Measurements from ENCODE around the gene WDR18. TPM values are rescaled to one million over a fixed set of nuclear protein-coding genes. Genes with fewer than 3 reads are reported as not detected.

WDR18 gene
- total RNA-seq, 1 donor from 2014 or later = 60.0 TPM

DNA sequence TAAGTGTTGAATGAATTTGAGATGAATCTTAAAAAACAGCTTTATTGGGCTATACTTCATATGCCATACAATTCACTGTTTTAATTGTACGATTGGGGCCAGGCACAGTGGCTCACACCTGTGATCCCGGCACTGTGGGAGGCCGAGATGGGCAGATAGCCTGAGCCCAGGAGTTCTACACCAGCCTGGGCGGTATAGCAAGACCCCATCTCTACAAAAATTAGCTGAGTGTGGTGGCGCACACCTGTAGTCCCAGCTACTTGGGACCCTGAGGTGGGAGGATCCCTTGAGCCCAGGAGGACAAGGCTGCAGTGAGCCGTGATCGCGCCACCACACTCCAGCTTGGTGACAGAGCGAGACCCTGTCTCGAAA lies 48.0 kb upstream of the WDR18 start:
- Histone ChIP-seq H3K36me3 (ENCODE audit: insufficient read depth, low read length) (peaks cover 2% of the 10 kb centered on the region), H3K4me3 (ENCODE audit: insufficient read depth, low read depth, low read length) (no peak overlapping the region), H4K20me1 (ENCODE audit: insufficient read depth, low read length) (peaks cover 36% of the 10 kb centered on the region), H3K27ac (ENCODE audit: low read depth, low read length) (no peak overlapping the region), H3K27me3 (ENCODE audit: insufficient read depth, low read length) (no peaks in the 10 kb centered on the region), H3K9me3 (ENCODE audit: insufficient read depth, low read depth, low read length) (no peaks in the 10 kb centered on the region), H2AFZ (ENCODE audit: low read depth, low read length) (no peak overlapping the region), H3K4me2 (ENCODE audit: low read length) (no peak overlapping the region), H3K9ac (ENCODE audit: low read length) (no peak overlapping the region), H3K4me1 (ENCODE audit: insufficient read depth, low read length) (peaks cover 44% of the 10 kb centered on the region), H3K79me2 (ENCODE audit: insufficient read depth, low read length) (peaks cover 68% of the 10 kb centered on the region)
- H3K4me3 Mint-ChIP-seq (ENCODE audit: unreplicated experiment) = no peak overlapping the region
- peaks cover 12% of the 10 kb centered on the region for H3K4me1 Mint-ChIP-seq (ENCODE audit: low read depth, unreplicated experiment)
- no peak for DNase-seq (ENCODE audit: low read depth)
- no peaks in the 10 kb centered on the region for H3K9me3 Mint-ChIP-seq (ENCODE audit: unreplicated experiment)
- peaks cover 12% of the 10 kb centered on the region for H3K36me3 Mint-ChIP-seq (ENCODE audit: low read depth, unreplicated experiment)
- H3K27me3 Mint-ChIP-seq (ENCODE audit: low read depth, unreplicated experiment) = no peaks in the 10 kb centered on the region
- no peak overlapping the region for H3K27ac Mint-ChIP-seq (ENCODE audit: unreplicated experiment)
- TF ChIP-seq, protein P1, sequence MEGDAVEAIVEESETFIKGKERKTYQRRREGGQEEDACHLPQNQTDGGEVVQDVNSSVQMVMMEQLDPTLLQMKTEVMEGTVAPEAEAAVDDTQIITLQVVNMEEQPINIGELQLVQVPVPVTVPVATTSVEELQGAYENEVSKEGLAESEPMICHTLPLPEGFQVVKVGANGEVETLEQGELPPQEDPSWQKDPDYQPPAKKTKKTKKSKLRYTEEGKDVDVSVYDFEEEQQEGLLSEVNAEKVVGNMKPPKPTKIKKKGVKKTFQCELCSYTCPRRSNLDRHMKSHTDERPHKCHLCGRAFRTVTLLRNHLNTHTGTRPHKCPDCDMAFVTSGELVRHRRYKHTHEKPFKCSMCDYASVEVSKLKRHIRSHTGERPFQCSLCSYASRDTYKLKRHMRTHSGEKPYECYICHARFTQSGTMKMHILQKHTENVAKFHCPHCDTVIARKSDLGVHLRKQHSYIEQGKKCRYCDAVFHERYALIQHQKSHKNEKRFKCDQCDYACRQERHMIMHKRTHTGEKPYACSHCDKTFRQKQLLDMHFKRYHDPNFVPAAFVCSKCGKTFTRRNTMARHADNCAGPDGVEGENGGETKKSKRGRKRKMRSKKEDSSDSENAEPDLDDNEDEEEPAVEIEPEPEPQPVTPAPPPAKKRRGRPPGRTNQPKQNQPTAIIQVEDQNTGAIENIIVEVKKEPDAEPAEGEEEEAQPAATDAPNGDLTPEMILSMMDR (IDR thresholded peaks at IDR 0.05; ENCODE audit: insufficient read depth, low read depth, low read length) = no peak
- no peak for TF ChIP-seq EZH2 (IDR thresholded peaks at IDR 0.05; ENCODE audit: insufficient read depth, low read length)
- FAIRE-seq = no peak

DNA sequence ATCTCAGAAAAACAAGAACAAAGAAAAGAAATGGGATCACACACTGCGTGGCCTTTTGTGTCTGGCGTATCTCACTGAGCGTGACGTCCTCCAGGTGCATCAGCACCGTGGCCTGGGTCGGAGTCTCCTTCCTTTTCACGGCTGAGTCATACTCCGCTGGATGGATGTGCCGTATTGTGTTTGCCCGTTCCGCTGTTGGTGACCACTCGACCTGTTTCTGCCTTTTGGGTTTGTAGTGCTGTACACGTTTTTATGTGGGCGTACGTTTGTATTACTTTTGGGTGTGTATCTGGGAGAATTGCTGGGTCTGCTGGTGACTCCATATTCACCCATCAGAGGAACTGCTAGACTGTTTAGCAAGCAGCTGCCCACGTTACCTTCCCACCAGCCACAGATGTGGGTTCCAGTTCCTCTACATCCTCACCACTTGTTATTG lies 46.9 kb upstream of the WDR18 start:
- Histone ChIP-seq H3K27me3 (ENCODE audit: insufficient read depth, low read length) (no peaks in the 10 kb centered on the region), H3K4me1 (ENCODE audit: insufficient read depth, low read length) (peaks cover 47% of the 10 kb centered on the region), H3K4me2 (ENCODE audit: low read length) (no peak overlapping the region), H3K9me3 (ENCODE audit: insufficient read depth, low read depth, low read length) (no peaks in the 10 kb centered on the region), H4K20me1 (ENCODE audit: insufficient read depth, low read length) (peaks cover 47% of the 10 kb centered on the region), H3K27ac (ENCODE audit: low read depth, low read length) (no peak overlapping the region), H3K4me3 (ENCODE audit: insufficient read depth, low read depth, low read length) (no peak overlapping the region), H2AFZ (ENCODE audit: low read depth, low read length) (no peak overlapping the region), H3K9ac (ENCODE audit: low read length) (no peak overlapping the region), H3K36me3 (ENCODE audit: insufficient read depth, low read length) (peaks cover 2% of the 10 kb centered on the region), H3K79me2 (ENCODE audit: insufficient read depth, low read length) (peaks cover 74% of the 10 kb centered on the region)
- Mint-ChIP-seq H3K27ac (ENCODE audit: unreplicated experiment) (no peak overlapping the region), H3K27me3 (ENCODE audit: low read depth, unreplicated experiment) (no peaks in the 10 kb centered on the region), H3K4me3 (ENCODE audit: unreplicated experiment) (no peak overlapping the region), H3K36me3 (ENCODE audit: low read depth, unreplicated experiment) (peaks cover 17% of the 10 kb centered on the region), H3K9me3 (ENCODE audit: unreplicated experiment) (no peaks in the 10 kb centered on the region), H3K4me1 (ENCODE audit: low read depth, unreplicated experiment) (peaks cover 12% of the 10 kb centered on the region)
- no peak for TF ChIP-seq EZH2 (IDR thresholded peaks at IDR 0.05; ENCODE audit: insufficient read depth, low read length)
- TF ChIP-seq, protein P1 (IDR thresholded peaks at IDR 0.05; ENCODE audit: insufficient read depth, low read depth, low read length) = no peak
- no peak for FAIRE-seq
- DNase-seq (ENCODE audit: low read depth) = no peak

DNA sequence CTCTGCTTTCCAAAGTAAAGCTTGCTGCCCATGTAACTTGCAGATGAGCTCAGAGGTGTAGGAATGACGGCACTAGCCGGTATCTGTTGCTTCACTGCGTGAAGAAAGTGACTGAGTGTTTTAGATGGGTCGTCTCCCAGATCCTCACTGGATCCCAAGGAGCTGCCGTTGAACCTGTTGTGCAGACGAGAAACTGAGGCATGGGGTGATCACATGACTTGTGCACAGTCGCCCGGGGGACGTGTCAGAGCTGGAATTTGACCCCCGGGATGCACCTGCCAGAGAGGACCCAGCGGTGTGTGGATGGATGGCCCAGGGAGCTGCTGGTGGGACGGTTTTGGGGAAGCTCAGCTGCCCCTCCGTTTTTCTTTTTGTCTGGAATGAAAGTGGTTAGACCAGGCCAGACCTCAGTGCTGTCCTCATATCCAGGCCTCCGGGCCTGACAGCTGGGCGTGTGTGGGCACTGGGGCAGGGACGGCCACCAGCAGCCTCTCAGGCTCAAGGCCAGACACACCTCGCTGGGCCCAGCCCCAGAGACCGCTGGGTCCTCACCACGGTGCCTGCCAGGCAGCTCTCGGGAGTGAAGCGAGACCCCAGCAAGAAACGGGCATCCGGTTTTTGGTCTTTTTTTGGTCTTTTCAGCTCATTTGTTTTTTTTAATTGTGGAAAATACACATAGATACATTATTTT lies 45.8 kb upstream of the WDR18 start:
- H3K4me1 ChIP-seq (ENCODE audit: insufficient read depth, low read length) = peaks cover 36% of the 10 kb centered on the region
- H3K9ac ChIP-seq (ENCODE audit: low read length) = no peak overlapping the region
- H3K27me3 ChIP-seq (ENCODE audit: insufficient read depth, low read length) = no peaks in the 10 kb centered on the region
- peaks cover 9% of the 10 kb centered on the region for H3K4me1 Mint-ChIP-seq (ENCODE audit: low read depth, unreplicated experiment)
- TF ChIP-seq, protein P1 (IDR thresholded peaks at IDR 0.05; ENCODE audit: insufficient read depth, low read depth, low read length) = no peak
- TF ChIP-seq EZH2 (IDR thresholded peaks at IDR 0.05; ENCODE audit: insufficient read depth, low read length) = no peak
- no peak overlapping the region for H3K4me3 ChIP-seq (ENCODE audit: insufficient read depth, low read depth, low read length)
- H3K36me3 ChIP-seq (ENCODE audit: insufficient read depth, low read length) = peaks cover 2% of the 10 kb centered on the region
- peaks cover 23% of the 10 kb centered on the region for H3K36me3 Mint-ChIP-seq (ENCODE audit: low read depth, unreplicated experiment)
- no peak for FAIRE-seq
- no peaks in the 10 kb centered on the region for H3K9me3 Mint-ChIP-seq (ENCODE audit: unreplicated experiment)
- H3K4me3 Mint-ChIP-seq (ENCODE audit: unreplicated experiment) = no peak overlapping the region
- DNase-seq (ENCODE audit: low read depth) = no peak
- H3K27ac Mint-ChIP-seq (ENCODE audit: unreplicated experiment) = no peak overlapping the region
- peaks cover 79% of the 10 kb centered on the region for H3K79me2 ChIP-seq (ENCODE audit: insufficient read depth, low read length)
- H4K20me1 ChIP-seq (ENCODE audit: insufficient read depth, low read length) = peaks cover 54% of the 10 kb centered on the region
- no peak overlapping the region for H3K27ac ChIP-seq (ENCODE audit: low read depth, low read length)
- no peaks in the 10 kb centered on the region for H3K27me3 Mint-ChIP-seq (ENCODE audit: low read depth, unreplicated experiment)
- no peak overlapping the region for H3K4me2 ChIP-seq (ENCODE audit: low read length)
- H2AFZ ChIP-seq (ENCODE audit: low read depth, low read length) = no peak overlapping the region
- H3K9me3 ChIP-seq (ENCODE audit: insufficient read depth, low read depth, low read length) = no peaks in the 10 kb centered on the region
